ENCODE measurements around the gene LRRC75A. TPM values are rescaled to one million over a fixed set of nuclear protein-coding genes. Genes with fewer than 3 reads are reported as not detected.

Gene LRRC75A
- total RNA-seq, 3 donors from 2014 or later: 1.5 to 3.3 (median 1.6) TPM

- no peaks in the 10 kb centered on the region for H3K9me3 ChIP-seq
- H3K27me3 ChIP-seq: no peaks in the 10 kb centered on the region
- no peak for TF ChIP-seq CTCF (IDR thresholded peaks at IDR 0.05)
- no peak for TF ChIP-seq POLR2AphosphoS5 (IDR thresholded peaks at IDR 0.05)
- TF ChIP-seq POLR2A (IDR thresholded peaks at IDR 0.05): no peak
- intact Hi-C loops (cut with DNase I; ENCODE audit: low total_unique reads): no loop called here
- DNase-seq (ENCODE audit: low spot score in 2 of 2): no peak
- H3K27ac ChIP-seq: peak overlapping the region; percentile 57 to 82
- H3K4me1 ChIP-seq: no peaks in the 10 kb centered on the region
- H3K36me3 ChIP-seq: no peaks in the 10 kb centered on the region
- no peak overlapping the region for H3K4me3 ChIP-seq
Observed at GRCh38 chr17:16419074-16419928, 72.7 kb downstream of the LRRC75A start.

- Histone ChIP-seq H3K27ac (peak overlapping the region; percentile 57 to 82), H3K27me3 (no peaks in the 10 kb centered on the region), H3K4me3 (no peak overlapping the region), H3K36me3 (no peaks in the 10 kb centered on the region), H3K4me1 (no peaks in the 10 kb centered on the region), H3K9me3 (no peaks in the 10 kb centered on the region)
- DNase-seq (ENCODE audit: low spot score in 2 of 2): no peak
- intact Hi-C loops (cut with DNase I; ENCODE audit: low total_unique reads): no loop called here
- TF ChIP-seq POLR2AphosphoS5 (IDR thresholded peaks at IDR 0.05) (no peak), POLR2A (IDR thresholded peaks at IDR 0.05) (no peak), CTCF (IDR thresholded peaks at IDR 0.05) (no peak)
Observed at GRCh38 chr17:16418685-16419068, 73.3 kb downstream of the LRRC75A start.

GRCh38 chr17:16417896-16418684, 73.9 kb downstream of the LRRC75A start:
- H3K4me3 ChIP-seq: no peak overlapping the region
- intact Hi-C loops (cut with DNase I; ENCODE audit: low total_unique reads): no loop called here
- TF ChIP-seq POLR2A (IDR thresholded peaks at IDR 0.05) (no peak), POLR2AphosphoS5 (IDR thresholded peaks at IDR 0.05) (no peak), CTCF (IDR thresholded peaks at IDR 0.05) (no peak)
- H3K4me1 ChIP-seq: no peaks in the 10 kb centered on the region
- no peaks in the 10 kb centered on the region for H3K27me3 ChIP-seq
- DNase-seq (ENCODE audit: low spot score in 2 of 2): no peak
- no peaks in the 10 kb centered on the region for H3K9me3 ChIP-seq
- H3K36me3 ChIP-seq: no peaks in the 10 kb centered on the region
- H3K27ac ChIP-seq: peak overlapping the region; percentile 57 to 82

GRCh38 chr17:16417399-16417798, 74.6 kb downstream of the LRRC75A start:
- no peak for DNase-seq (ENCODE audit: low spot score in 2 of 2)
- Histone ChIP-seq H3K9me3 (no peaks in the 10 kb centered on the region), H3K4me3 (no peak overlapping the region), H3K4me1 (no peaks in the 10 kb centered on the region), H3K27ac (peak overlapping the region in 1 of 2 donors; percentile 82), H3K27me3 (no peaks in the 10 kb centered on the region), H3K36me3 (no peaks in the 10 kb centered on the region)
- no peak for TF ChIP-seq POLR2A (IDR thresholded peaks at IDR 0.05)
- no peak for TF ChIP-seq CTCF (IDR thresholded peaks at IDR 0.05)
- no peak for TF ChIP-seq POLR2AphosphoS5 (IDR thresholded peaks at IDR 0.05)
- intact Hi-C loops (cut with DNase I; ENCODE audit: low total_unique reads): no loop called here
